ENCODE results near the gene PTH1R. TPM values are rescaled to one million over a fixed set of nuclear protein-coding genes. Genes with fewer than 3 reads are reported as not detected.
A peak's percentile ranks its signal among the peaks of the same experiment; 100 is the strongest.
"Not testable (repeated sequence)": the region's sequence is repeated elsewhere in the genome, so short reads cannot be mapped to it uniquely, and the experiment has no call there.

The PTH1R gene
- total RNA-seq, 2 donors from 2014 or later, result 5.6 to 8.9 TPM

GRCh38 chr3:46908294-46908985 is 30.9 kb downstream of the PTH1R start:
- Histone ChIP-seq H3K9me3 (no peaks in the 10 kb centered on the region), H3K27me3 (replicated peaks; ENCODE audit: insufficient read depth) (no peaks in the 10 kb centered on the region), H3K27ac (peak overlapping the region in 1 of 2 donors; percentile 9), H3K4me3 (peak overlapping the region; percentile 12), H3K36me3 (no peaks in the 10 kb centered on the region), H3K4me1 (ENCODE audit: control insufficient read depth in 1 of 2, low read depth in 2 of 2) (peaks cover 10 to 25% of the 10 kb centered on the region in 2 donors)
- TF ChIP-seq CTCF (IDR thresholded peaks at IDR 0.05), result no peak
- DNase-seq (ENCODE audit: low spot score), result no peak
- ATAC-seq (ENCODE audit: insufficient number of reproducible peaks, low FRiP score, low read depth), result no peak

GRCh38 chr3:46908986-46909534 is 31.5 kb downstream of the PTH1R start:
- peaks cover 10 to 25% of the 10 kb centered on the region in 2 donors for H3K4me1 ChIP-seq (ENCODE audit: control insufficient read depth in 1 of 2, low read depth in 2 of 2)
- H3K27ac ChIP-seq, result peak overlapping the region in 1 of 2 donors; percentile 9
- no peaks in the 10 kb centered on the region for H3K9me3 ChIP-seq
- H3K36me3 ChIP-seq, result no peaks in the 10 kb centered on the region
- peak; percentile 30 for ATAC-seq (ENCODE audit: insufficient number of reproducible peaks, low FRiP score, low read depth)
- peak overlapping the region; percentile 28 for H3K4me3 ChIP-seq
- DNase-seq (ENCODE audit: low spot score), result no peak
- TF ChIP-seq CTCF (IDR thresholded peaks at IDR 0.05), result no peak
- H3K27me3 ChIP-seq (replicated peaks; ENCODE audit: insufficient read depth), result no peaks in the 10 kb centered on the region

- H3K27me3 ChIP-seq (replicated peaks; ENCODE audit: insufficient read depth), result no peaks in the 10 kb centered on the region
- H3K9me3 ChIP-seq, result no peaks in the 10 kb centered on the region
- H3K4me3 ChIP-seq, result peak overlapping the region; percentile 28
- H3K36me3 ChIP-seq, result no peaks in the 10 kb centered on the region
- TF ChIP-seq CTCF (IDR thresholded peaks at IDR 0.05), result peak; percentile 90
- H3K27ac ChIP-seq, result no peak overlapping the region
- ATAC-seq (ENCODE audit: insufficient number of reproducible peaks, low FRiP score, low read depth) (peak; percentile 57), DNase-seq (ENCODE audit: low spot score) (peak; percentile 73)
- peaks cover 10 to 25% of the 10 kb centered on the region in 2 donors for H3K4me1 ChIP-seq (ENCODE audit: control insufficient read depth in 1 of 2, low read depth in 2 of 2)
Observed at GRCh38 chr3:46909535-46910161, 32.1 kb downstream of the PTH1R start.

DNA sequence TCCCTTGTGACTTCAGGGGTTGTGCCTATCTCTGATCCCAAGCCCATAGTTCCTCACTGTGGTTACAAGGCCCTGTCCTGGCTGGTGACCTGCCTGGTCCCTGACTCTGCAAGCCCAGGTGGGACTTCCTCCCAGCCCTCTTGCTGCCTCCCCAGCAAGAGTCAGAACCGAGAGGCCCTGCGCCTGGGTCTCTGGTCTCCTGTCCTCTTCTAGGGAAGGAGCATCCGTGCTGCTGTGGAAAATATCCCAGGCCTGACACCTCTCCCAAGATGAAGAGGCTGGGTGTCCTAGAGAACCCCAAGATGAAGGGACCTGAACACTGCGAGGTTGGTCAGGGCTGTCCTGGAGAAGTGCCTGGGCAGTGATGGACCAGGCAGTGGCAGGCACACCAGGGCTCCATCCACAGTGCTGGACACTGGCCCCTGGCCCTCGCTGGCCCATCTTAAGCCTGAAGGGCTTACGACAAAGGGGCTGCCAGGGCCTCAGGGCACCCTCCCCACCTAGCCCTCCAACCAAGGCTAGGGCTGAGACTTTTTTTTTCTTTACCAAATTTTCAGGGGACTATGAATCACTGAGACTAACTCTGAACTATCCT is 32.7 kb downstream of the PTH1R start:
- ATAC-seq (ENCODE audit: insufficient number of reproducible peaks, low FRiP score, low read depth) (no peak), DNase-seq (ENCODE audit: low spot score) (no peak)
- Histone ChIP-seq H3K4me1 (ENCODE audit: control insufficient read depth in 1 of 2, low read depth in 2 of 2) (peaks cover 10 to 25% of the 10 kb centered on the region in 2 donors), H3K27ac (no peak overlapping the region), H3K9me3 (no peaks in the 10 kb centered on the region), H3K4me3 (no peak overlapping the region), H3K27me3 (replicated peaks; ENCODE audit: insufficient read depth) (no peaks in the 10 kb centered on the region), H3K36me3 (no peaks in the 10 kb centered on the region)
- TF ChIP-seq CTCF (IDR thresholded peaks at IDR 0.05), result no peak

- not testable (repeated sequence) for H3K9me3 ChIP-seq; ATAC-seq (ENCODE audit: insufficient number of reproducible peaks, low FRiP score, low read depth); DNase-seq (ENCODE audit: low spot score); H3K36me3 ChIP-seq; H3K27ac ChIP-seq; H3K27me3 ChIP-seq (replicated peaks; ENCODE audit: insufficient read depth); H3K4me3 ChIP-seq
- peaks cover 10 to 25% of the 10 kb centered on the region in 2 donors for H3K4me1 ChIP-seq (ENCODE audit: control insufficient read depth in 1 of 2, low read depth in 2 of 2)
Observed at GRCh38 chr3:46910914-46911313, 33.4 kb downstream of the PTH1R start.

All from thoracic aorta (tissue), 2 donors.